PFSK-1 (cell line): Measurements from ENCODE around the gene TRAIP.

Experiments used
- FOXP2 ChIP-seq: optimal IDR thresholded peaks from 2 replicates; pipeline ENCODE3; 2011; ENCODE audit warnings: borderline replicate concordance, control low read depth, inconsistent platforms; ENCODE audit not compliant: insufficient read depth; ENCODE audit errors: extremely low read length, extremely low read depth
- POLR2AphosphoS5 ChIP-seq: IDR thresholded peaks from 2 replicates; pipeline ENCODE4 v1.6.1; 2012; ENCODE audit warnings: low read depth, mild to moderate bottlenecking, control low read depth, low read length, moderate library complexity
- SIN3A ChIP-seq: IDR thresholded peaks from 2 replicates; pipeline ENCODE4 v1.6.1; 2012; ENCODE audit warnings: mild to moderate bottlenecking, low read length, moderate library complexity, borderline replicate concordance; ENCODE audit not compliant: insufficient read depth
- TAF1 ChIP-seq: IDR thresholded peaks from 2 replicates; pipeline ENCODE4 v1.6.1; 2012; ENCODE audit warnings: low read length, control low read depth, borderline replicate concordance; ENCODE audit not compliant: insufficient read depth
- TF ChIP-seq, protein P1 (sequence below), 2 experiments: IDR thresholded peaks; 2 replicates each; pipeline versions ENCODE4 v1.6.1 to v1.8.0; 2011 to 2012; ENCODE audit warnings: low read depth in 2 of 2, low read length in 2 of 2, control low read depth in 1 of 2, inconsistent platforms in 1 of 2, mild to moderate bottlenecking in 1 of 2, moderate library complexity in 1 of 2; ENCODE audit not compliant: insufficient read depth in 1 of 2

Gene TRAIP

DNA sequence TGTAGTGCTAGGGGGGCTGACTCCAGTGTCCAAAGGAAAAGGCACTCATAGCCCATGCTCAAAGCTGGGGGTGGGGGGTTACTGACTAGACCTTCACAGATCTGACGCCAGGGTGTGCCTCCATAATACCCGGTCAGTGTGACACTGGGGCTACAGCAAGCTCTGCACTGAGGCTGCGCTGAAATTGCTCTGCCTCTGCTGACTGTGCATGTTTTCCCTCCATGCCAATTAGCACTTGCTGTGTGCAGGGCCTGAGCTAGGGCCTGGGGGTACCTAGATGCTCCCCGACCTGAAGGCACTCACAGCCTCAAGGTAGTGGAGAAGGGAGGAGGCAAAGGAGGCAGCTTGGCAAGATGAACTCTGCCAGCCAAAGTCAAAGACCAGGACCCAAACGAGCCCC lies 8.1 kb upstream of the TRAIP start:
- no peak for TF ChIP-seq TAF1
- TF ChIP-seq SIN3A: no peak
- TF ChIP-seq, protein P1, sequence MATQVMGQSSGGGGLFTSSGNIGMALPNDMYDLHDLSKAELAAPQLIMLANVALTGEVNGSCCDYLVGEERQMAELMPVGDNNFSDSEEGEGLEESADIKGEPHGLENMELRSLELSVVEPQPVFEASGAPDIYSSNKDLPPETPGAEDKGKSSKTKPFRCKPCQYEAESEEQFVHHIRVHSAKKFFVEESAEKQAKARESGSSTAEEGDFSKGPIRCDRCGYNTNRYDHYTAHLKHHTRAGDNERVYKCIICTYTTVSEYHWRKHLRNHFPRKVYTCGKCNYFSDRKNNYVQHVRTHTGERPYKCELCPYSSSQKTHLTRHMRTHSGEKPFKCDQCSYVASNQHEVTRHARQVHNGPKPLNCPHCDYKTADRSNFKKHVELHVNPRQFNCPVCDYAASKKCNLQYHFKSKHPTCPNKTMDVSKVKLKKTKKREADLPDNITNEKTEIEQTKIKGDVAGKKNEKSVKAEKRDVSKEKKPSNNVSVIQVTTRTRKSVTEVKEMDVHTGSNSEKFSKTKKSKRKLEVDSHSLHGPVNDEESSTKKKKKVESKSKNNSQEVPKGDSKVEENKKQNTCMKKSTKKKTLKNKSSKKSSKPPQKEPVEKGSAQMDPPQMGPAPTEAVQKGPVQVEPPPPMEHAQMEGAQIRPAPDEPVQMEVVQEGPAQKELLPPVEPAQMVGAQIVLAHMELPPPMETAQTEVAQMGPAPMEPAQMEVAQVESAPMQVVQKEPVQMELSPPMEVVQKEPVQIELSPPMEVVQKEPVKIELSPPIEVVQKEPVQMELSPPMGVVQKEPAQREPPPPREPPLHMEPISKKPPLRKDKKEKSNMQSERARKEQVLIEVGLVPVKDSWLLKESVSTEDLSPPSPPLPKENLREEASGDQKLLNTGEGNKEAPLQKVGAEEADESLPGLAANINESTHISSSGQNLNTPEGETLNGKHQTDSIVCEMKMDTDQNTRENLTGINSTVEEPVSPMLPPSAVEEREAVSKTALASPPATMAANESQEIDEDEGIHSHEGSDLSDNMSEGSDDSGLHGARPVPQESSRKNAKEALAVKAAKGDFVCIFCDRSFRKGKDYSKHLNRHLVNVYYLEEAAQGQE (IDR thresholded peaks at IDR 0.05; ENCODE audit: insufficient read depth in 1 of 2, low read depth in 2 of 2, low read length in 2 of 2): no peak
- no peak for TF ChIP-seq FOXP2
- no peak for TF ChIP-seq POLR2AphosphoS5

DNA sequence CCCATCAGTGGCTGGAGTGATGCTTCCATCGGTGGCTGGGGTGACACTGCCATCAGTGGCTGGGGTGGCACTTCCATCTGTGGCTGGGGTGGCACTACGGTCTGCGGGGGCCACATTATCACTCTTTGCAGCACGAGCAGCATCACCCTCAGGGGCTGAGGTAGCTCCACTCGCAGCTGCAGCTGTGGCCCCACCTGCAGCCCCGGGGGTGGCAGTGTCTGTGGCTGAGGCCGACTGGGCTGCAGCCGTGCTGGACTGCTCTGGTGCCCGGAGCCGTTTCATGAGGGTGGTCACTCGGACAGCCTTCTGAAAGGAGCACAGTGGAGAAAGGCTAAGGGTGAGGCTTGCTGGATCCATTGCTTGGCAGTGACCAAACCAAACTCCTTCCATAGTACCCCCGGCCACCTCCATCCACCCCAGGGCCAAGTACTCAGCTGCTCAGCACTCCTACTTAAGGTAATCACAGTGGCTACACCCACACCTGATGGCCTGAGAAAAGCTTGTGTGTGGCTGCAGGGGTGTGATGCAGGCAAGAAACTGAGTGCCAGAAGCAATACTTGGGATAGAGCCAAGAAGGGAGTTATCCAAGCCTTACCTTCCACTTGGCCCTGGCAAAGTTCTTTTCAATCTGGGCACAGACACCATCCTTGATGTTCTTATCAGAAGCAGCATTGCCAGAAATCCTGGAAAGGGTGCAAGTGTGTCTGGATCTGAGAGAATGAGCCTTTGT lies 3.4 kb upstream of the TRAIP start:
- TF ChIP-seq TAF1 (no peak), SIN3A (no peak), POLR2AphosphoS5 (no peak), FOXP2 (no peak)
- TF ChIP-seq, protein P1 (IDR thresholded peaks at IDR 0.05; ENCODE audit: insufficient read depth in 1 of 2, low read depth in 2 of 2, low read length in 2 of 2): no peak

DNA sequence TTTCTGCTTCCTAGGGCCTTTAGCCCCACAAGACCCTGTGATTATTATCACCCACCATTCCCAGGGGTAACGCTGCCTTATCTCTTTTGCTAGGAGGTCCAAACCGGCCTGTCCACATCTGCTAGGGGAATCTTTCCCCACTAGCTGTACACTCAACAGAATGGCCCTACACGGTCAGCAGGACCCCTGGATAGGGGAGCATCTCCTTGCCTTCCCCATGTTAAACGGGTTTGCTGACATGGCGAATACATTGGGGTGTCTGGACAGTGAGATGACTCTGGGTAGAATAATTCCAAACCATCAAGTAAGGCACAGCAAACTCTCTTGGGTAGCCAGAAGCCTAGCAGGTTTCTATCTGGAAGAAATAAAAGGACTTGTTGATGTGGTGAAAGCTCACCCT lies 702 bp downstream of the TRAIP start:
- TF ChIP-seq TAF1 (no peak), FOXP2 (no peak), POLR2AphosphoS5 (no peak), SIN3A (no peak)
- TF ChIP-seq, protein P1 (IDR thresholded peaks at IDR 0.05; ENCODE audit: insufficient read depth in 1 of 2, low read depth in 2 of 2, low read length in 2 of 2): no peak

DNA sequence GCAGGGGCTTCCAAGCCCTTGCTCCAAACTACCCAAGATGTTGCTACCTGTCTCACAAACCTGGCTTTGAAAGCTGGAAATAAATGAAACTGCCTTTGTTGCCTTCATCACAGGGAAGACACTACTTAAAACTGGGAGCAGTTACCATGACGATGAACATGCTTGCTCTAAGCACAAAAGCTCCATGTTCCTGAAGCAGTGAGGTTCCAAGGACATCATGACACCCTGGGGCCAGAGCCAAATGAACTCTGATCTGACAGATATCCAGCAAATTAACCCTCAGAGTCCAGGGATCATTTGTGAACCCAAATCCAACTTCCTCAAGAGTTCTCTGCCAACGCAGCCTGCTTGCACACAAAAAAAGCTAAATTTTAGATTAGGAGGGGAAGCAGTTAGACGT lies 10.7 kb downstream of the TRAIP start:
- TF ChIP-seq TAF1 (no peak), POLR2AphosphoS5 (no peak), SIN3A (no peak), FOXP2 (no peak)
- TF ChIP-seq, protein P1 (IDR thresholded peaks at IDR 0.05; ENCODE audit: insufficient read depth in 1 of 2, low read depth in 2 of 2, low read length in 2 of 2): no peak
